Spinal cord (tissue), 10 donors: ENCODE data around the gene IL17RD. TPM values are rescaled to one million over a fixed set of nuclear protein-coding genes. Genes with fewer than 3 reads are reported as not detected.

ENCODE experiments used
- DNase-seq, 6 donors: peaks; one replicate each; pipeline versions ENCODE4 v3.0.0 to v3.0.0-alpha.2; 2013 to 2015; ENCODE audit warnings: low spot score in 6 of 6, low read depth in 4 of 6
- H3K27ac ChIP-seq: one replicate; pipeline ENCODE4 v1.5.1; 2013; ENCODE audit warnings: low read depth, low read length, control low read depth
- H3K27me3 ChIP-seq: one replicate; pipeline ENCODE4 v1.6.1; 2013; ENCODE audit warnings: low read length; ENCODE audit not compliant: control insufficient read depth, insufficient read depth
- H3K36me3 ChIP-seq: one replicate; pipeline ENCODE4 v1.6.1; 2013; ENCODE audit warnings: low read length; ENCODE audit not compliant: control insufficient read depth, insufficient read depth
- H3K4me1 ChIP-seq: one replicate; pipeline ENCODE4 v1.6.1; 2013; ENCODE audit warnings: low read length; ENCODE audit not compliant: control insufficient read depth, insufficient read depth
- H3K4me3 ChIP-seq: one replicate; pipeline ENCODE4 v1.5.1; 2013; ENCODE audit warnings: low read depth, low read length, control low read depth
- H3K9me3 ChIP-seq: one replicate; pipeline ENCODE4 v1.6.1; 2013; ENCODE audit warnings: low read length; ENCODE audit not compliant: control insufficient read depth, insufficient read depth
- WGBS: methylation state at CpG from one replicate; pipeline ENCODE4 v1.1.5; 2013; ENCODE audit warnings: missing lambda C conversion rate; ENCODE audit not compliant: insufficient coverage; 5-methylcytosine and 5-hydroxymethylcytosine counted together
- polyA plus RNA-seq, 2 donors: library from polyadenylated mRNA; unstranded; fragments of 120-200 nt; gene quantifications; one replicate each; pipeline ENCODE4 v1.2.1, GENCODE V29; 2013; ENCODE audit not compliant: insufficient read length in 2 of 2
- total RNA-seq, 2 donors: library from RNA; depleted of rRNA in 1 of 2; stranded (reverse); fragments of 120-200 nt in 1 of 2; fragments of >200 nt in 1 of 2; gene quantifications; one replicate each; pipeline versions ENCODE4 v1.2.3 to v1.2.4, GENCODE V29; 2013 to 2014
- donor health status: healthy.

IL17RD gene
- total and polyA plus RNA-seq, 4 donors = 17.3 to 28.5 (median 24.2) TPM

- no peaks in the 10 kb centered on the region for H3K36me3 ChIP-seq
- peaks cover 2% of the 10 kb centered on the region for H3K4me1 ChIP-seq
- DNase-seq = no peak
- no peak overlapping the region for H3K4me3 ChIP-seq
- WGBS = no CpG with 5 or more reads among the region's 5 CpGs
- no peaks in the 10 kb centered on the region for H3K9me3 ChIP-seq
- H3K27me3 ChIP-seq = no peaks in the 10 kb centered on the region
- no peak overlapping the region for H3K27ac ChIP-seq
Observed at GRCh38 chr3:57135964-57136719, 29.0 kb downstream of the IL17RD start.

DNA sequence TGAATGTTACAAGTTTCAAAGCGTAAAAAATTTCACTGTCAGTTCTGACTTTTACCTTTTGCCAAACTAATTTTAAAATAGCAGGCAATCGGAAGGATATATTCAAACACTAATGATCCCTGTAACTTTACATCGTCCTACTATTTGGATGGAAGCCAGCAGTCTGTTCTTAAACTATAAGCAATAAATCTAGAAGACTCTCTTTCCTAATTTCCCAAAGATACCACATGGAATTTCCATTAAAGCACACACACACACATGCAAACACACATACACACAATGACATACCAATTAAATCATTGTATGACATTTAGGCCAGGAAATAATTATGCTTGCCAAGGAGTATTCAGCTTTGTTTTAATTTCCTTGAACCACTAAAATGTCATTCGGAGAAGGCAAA is 32.0 kb downstream of the IL17RD start:
- H3K27ac ChIP-seq = no peak overlapping the region
- no peaks in the 10 kb centered on the region for H3K9me3 ChIP-seq
- H3K4me3 ChIP-seq = no peak overlapping the region
- peaks cover 14% of the 10 kb centered on the region for H3K4me1 ChIP-seq
- no peaks in the 10 kb centered on the region for H3K36me3 ChIP-seq
- H3K27me3 ChIP-seq = peaks cover 3% of the 10 kb centered on the region
- peak in 1 of 6 donors; percentile 50 for DNase-seq
- 83% methylated on average over 1 of the region's 4 CpGs for WGBS

DNA sequence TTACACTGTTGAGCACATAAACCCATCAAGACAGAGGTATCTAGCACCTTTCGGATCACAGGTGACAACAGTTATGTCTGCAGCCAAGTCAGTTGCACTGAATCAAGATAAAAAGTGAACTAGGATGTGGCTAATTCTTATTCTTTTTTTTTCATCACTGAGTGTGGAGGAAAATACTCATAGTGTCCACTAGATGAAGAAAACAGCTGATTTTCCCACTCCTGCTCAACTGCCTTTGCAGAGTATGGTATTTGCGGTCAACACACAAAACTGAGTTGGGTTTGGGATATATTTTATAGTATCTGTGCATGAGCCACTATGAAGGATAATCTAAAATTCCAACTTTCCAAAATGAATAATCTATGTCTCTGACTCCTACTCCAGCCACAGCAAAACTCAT is 32.5 kb downstream of the IL17RD start:
- H3K4me3 ChIP-seq = no peak overlapping the region
- peaks cover 14% of the 10 kb centered on the region for H3K4me1 ChIP-seq
- H3K27ac ChIP-seq = no peak overlapping the region
- DNase-seq = no peak
- WGBS = no CpG with 5 or more reads among the region's 2 CpGs
- H3K36me3 ChIP-seq = no peaks in the 10 kb centered on the region
- H3K9me3 ChIP-seq = no peaks in the 10 kb centered on the region
- peaks cover 3% of the 10 kb centered on the region for H3K27me3 ChIP-seq

DNA sequence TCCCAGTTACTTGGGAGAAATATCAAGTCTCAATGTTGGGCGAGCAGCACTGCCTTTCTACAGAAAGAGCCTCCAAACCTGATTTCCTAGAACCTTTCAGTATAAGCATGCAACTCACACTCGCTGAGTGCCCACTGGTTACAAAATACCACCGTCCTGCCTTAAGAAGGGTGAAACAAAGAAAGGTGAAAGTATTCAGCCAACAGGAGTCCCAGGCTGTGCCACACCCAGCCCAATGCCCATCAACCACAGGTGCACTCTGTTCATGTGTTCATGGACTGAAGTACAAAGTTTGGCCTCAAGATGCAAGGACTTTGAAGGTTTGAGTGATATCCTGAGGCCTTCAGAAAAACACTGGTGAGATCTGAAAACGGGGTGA is 34.0 kb downstream of the IL17RD start:
- 38% methylated on average over 1 of the region's 4 CpGs for WGBS
- Histone ChIP-seq H3K9me3 (no peaks in the 10 kb centered on the region), H3K36me3 (no peaks in the 10 kb centered on the region), H3K27me3 (peaks cover 3% of the 10 kb centered on the region), H3K27ac (no peak overlapping the region), H3K4me1 (peaks cover 20% of the 10 kb centered on the region), H3K4me3 (no peak overlapping the region)
- no peak for DNase-seq

- Histone ChIP-seq H3K27me3 (peaks cover 3% of the 10 kb centered on the region), H3K4me3 (no peak overlapping the region), H3K9me3 (no peaks in the 10 kb centered on the region), H3K27ac (peak overlapping the region; percentile 49), H3K4me1 (peaks cover 20% of the 10 kb centered on the region), H3K36me3 (no peaks in the 10 kb centered on the region)
- WGBS = 27% methylated on average over 12 of the region's 14 CpGs
- peak in 1 of 6 donors; percentile 43 for DNase-seq
Observed at GRCh38 chr3:57130571-57131209, 34.5 kb downstream of the IL17RD start.

DNA sequence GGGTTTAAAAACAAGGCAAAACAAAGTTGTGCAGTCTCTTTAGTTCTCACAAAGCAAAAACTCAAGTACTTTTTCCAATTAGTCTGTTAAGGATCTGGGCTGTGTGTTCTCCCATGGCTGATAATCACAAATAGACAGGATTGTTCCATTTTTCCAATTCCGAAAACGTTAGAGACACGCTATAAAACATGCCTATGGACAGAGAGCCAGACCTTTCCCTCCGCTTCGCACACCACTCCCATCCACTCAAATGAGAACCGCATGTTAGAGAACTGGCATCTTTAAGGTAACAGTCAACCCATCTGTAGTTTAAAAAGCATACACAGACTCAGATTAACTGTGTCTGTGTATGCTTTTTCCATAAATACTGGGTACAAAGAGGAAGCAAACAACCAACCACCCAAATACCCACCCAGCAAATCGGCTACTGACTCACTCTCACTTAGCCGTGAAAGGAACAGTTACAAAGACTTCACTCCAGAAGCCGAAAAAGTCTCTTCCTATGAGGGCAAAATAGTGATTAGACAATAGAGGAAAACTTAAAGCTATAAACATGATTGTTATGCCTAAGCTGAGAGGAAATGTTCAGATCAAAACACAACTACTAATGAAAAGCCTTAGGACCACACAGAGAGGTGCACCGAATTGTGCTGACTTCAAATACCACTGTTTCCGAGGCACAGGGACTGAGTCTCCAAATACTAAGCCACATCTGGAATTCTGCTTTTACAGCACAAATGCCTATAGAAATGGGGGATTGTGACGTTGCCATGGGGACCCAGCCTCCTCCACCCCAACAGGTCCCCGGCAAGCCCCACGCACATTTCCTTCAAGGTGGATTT is 36.1 kb downstream of the IL17RD start:
- Histone ChIP-seq H3K27ac (peak overlapping the region; percentile 3), H3K36me3 (no peaks in the 10 kb centered on the region), H3K4me1 (peaks cover 20% of the 10 kb centered on the region), H3K4me3 (no peak overlapping the region), H3K27me3 (peaks cover 3% of the 10 kb centered on the region), H3K9me3 (no peaks in the 10 kb centered on the region)
- 75% methylated on average over 8 of the region's 14 CpGs for WGBS
- DNase-seq = no peak

GRCh38 chr3:57127891-57128518 is 37.1 kb downstream of the IL17RD start:
- Histone ChIP-seq H3K4me1 (peaks cover 20% of the 10 kb centered on the region), H3K27ac (peak overlapping the region; percentile 40), H3K9me3 (no peaks in the 10 kb centered on the region), H3K36me3 (no peaks in the 10 kb centered on the region), H3K27me3 (peaks cover 3% of the 10 kb centered on the region), H3K4me3 (no peak overlapping the region)
- DNase-seq = peak in 2 of 6 donors; percentile 49 to 65
- WGBS = 48% methylated on average over 5 of the region's 11 CpGs

DNA sequence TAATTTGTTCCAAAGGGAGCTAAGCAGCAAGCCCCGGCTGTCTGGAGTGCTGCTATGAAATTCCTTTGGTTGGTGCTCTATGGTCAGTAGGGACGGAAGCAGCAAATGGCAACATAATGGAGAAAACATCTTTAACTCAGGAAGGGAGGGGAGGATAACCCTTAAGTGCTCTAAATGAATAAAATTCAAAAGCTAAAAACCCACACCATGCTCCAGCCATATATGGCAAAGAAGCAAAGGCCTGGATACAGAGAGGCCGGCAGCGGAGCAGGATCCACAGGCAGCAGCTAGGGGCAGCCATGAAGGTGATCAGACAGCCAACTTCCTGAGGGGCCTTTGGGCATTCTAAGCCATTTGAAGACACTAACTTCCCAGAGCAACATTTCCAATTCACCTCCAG is 38.9 kb downstream of the IL17RD start:
- Histone ChIP-seq H3K4me3 (no peak overlapping the region), H3K27me3 (peaks cover 3% of the 10 kb centered on the region), H3K27ac (no peak overlapping the region), H3K9me3 (no peaks in the 10 kb centered on the region), H3K4me1 (peaks cover 19% of the 10 kb centered on the region), H3K36me3 (no peaks in the 10 kb centered on the region)
- no peak for DNase-seq
- WGBS = 81% methylated on average over 3 of the region's 4 CpGs

- no peaks in the 10 kb centered on the region for H3K9me3 ChIP-seq
- no peaks in the 10 kb centered on the region for H3K36me3 ChIP-seq
- no peak overlapping the region for H3K4me3 ChIP-seq
- peak in 2 of 6 donors; percentile 27 to 65 for DNase-seq
- no peaks in the 10 kb centered on the region for H3K27me3 ChIP-seq
- H3K4me1 ChIP-seq = peaks cover 3% of the 10 kb centered on the region
- 62% methylated on average over 4 of the region's 10 CpGs for WGBS
- no peak overlapping the region for H3K27ac ChIP-seq
Observed at GRCh38 chr3:57120451-57121174, 44.5 kb downstream of the IL17RD start.
